Lung (tissue), 12 donors: ENCODE data around the gene FAAP20. TPM values are rescaled to one million over a fixed set of nuclear protein-coding genes. Genes with fewer than 3 reads are reported as not detected.

Experiments
- ATAC-seq: fragments of 200-7000 bp; cut with Tn5 transposase; one replicate; pipeline ENCODE4 v1.9.1; 2020; ENCODE audit warnings: moderate number of reproducible peaks; ENCODE audit not compliant: insufficient read depth, low FRiP score
- DNase-seq, 3 donors: peaks; one replicate each; pipeline ENCODE4 v3.0.0-alpha.2; 2013 to 2017
- H3K27ac ChIP-seq, 2 donors: one replicate each; pipeline ENCODE4 v1.5.1; 2013; ENCODE audit warnings: mild to moderate bottlenecking in 2 of 2, moderate library complexity in 2 of 2, control low read depth in 1 of 2, inconsistent platforms in 1 of 2, low read depth in 1 of 2, low read length in 1 of 2
- H3K27me3 ChIP-seq, 3 donors: one replicate each; pipeline ENCODE4 v1.5.1; 2013; ENCODE audit warnings: low read length in 2 of 3; ENCODE audit not compliant: control insufficient read depth in 3 of 3, insufficient read depth in 3 of 3
- H3K36me3 ChIP-seq, 4 donors: one replicate each; pipeline ENCODE4 v1.5.1; 2013; ENCODE audit warnings: low read length in 4 of 4, mild to moderate bottlenecking in 1 of 4, moderate library complexity in 1 of 4; ENCODE audit not compliant: control insufficient read depth in 4 of 4, insufficient read depth in 4 of 4
- H3K4me1 ChIP-seq, 5 donors: one replicate each; pipeline ENCODE4 v1.5.1; 2013; ENCODE audit warnings: low read length in 5 of 5, mild to moderate bottlenecking in 2 of 5, moderate library complexity in 1 of 5; ENCODE audit not compliant: control insufficient read depth in 5 of 5, insufficient read depth in 5 of 5
- H3K4me3 ChIP-seq: one replicate; pipeline ENCODE4 v1.5.1; 2013; ENCODE audit warnings: mild to moderate bottlenecking, control low read depth, moderate library complexity
- H3K9ac ChIP-seq, 2 donors: one replicate each; pipeline ENCODE4 v1.5.1; 2013; ENCODE audit warnings: low read length in 2 of 2, control low read depth in 1 of 2; ENCODE audit not compliant: insufficient read depth in 1 of 2
- H3K9me3 ChIP-seq, 4 donors: one replicate each; pipeline ENCODE4 v1.5.1; 2013; ENCODE audit warnings: low read length in 3 of 4, mild to moderate bottlenecking in 1 of 4, moderate library complexity in 1 of 4; ENCODE audit not compliant: control insufficient read depth in 4 of 4, insufficient read depth in 3 of 4
- CTCF ChIP-seq: IDR thresholded peaks from 2 replicates; pipeline ENCODE4 v1.5.1; 2012; ENCODE audit warnings: mild to moderate bottlenecking; ENCODE audit errors: control extremely low read depth, extremely low read depth
- WGBS, 2 donors: extraction: QIAGEN DNeasy Blood & Tissue Kit; methylation state at CpG; one replicate each; pipeline ENCODE4 v1.1.7; 2013; 5-methylcytosine and 5-hydroxymethylcytosine counted together
- polyA plus RNA-seq, 2 donors: library from polyadenylated mRNA; stranded (reverse); fragments of 200-250 nt; gene quantifications; one replicate each; pipeline ENCODE4 v1.2.1, GENCODE V29; 2013
- total RNA-seq, 2 donors: library from RNA; depleted of rRNA in 1 of 2; stranded (reverse); fragments of >200 nt in 1 of 2; gene quantifications; one replicate each; pipeline ENCODE4 v1.2.1, GENCODE V29; 2014 to 2021
- donor health status: control.
- donor health status: control.
- donor health status: Bipolar disorder and iron deficiency.
- donor health status: healthy.
- donor health status: DM: yes; HTN: yes; CAD: no.

Gene FAAP20
- total and polyA plus RNA-seq, 4 donors = 16.8 to 87.9 (median 68.4) TPM

- Histone ChIP-seq H3K4me1 (peaks cover 5 to 70% (median 36%) of the 10 kb centered on the region in 5 donors), H3K36me3 (no peaks in the 10 kb centered on the region), H3K9ac (no peak overlapping the region), H3K27me3 (no peaks in the 10 kb centered on the region), H3K27ac (peak overlapping the region; percentile 46 to 91), H3K9me3 (no peaks in the 10 kb centered on the region), H3K4me3 (no peak overlapping the region)
- WGBS, 2 donors = 56 to 74% methylated on average over 23 to 24 of the region's 24 CpGs
- TF ChIP-seq CTCF = no peak
- no peak for ATAC-seq
- peak; percentile 76 to 87 (median 78) for DNase-seq
Measured at GRCh38 chr1:2208309-2209239, 14.0 kb upstream of the FAAP20 start.

DNA sequence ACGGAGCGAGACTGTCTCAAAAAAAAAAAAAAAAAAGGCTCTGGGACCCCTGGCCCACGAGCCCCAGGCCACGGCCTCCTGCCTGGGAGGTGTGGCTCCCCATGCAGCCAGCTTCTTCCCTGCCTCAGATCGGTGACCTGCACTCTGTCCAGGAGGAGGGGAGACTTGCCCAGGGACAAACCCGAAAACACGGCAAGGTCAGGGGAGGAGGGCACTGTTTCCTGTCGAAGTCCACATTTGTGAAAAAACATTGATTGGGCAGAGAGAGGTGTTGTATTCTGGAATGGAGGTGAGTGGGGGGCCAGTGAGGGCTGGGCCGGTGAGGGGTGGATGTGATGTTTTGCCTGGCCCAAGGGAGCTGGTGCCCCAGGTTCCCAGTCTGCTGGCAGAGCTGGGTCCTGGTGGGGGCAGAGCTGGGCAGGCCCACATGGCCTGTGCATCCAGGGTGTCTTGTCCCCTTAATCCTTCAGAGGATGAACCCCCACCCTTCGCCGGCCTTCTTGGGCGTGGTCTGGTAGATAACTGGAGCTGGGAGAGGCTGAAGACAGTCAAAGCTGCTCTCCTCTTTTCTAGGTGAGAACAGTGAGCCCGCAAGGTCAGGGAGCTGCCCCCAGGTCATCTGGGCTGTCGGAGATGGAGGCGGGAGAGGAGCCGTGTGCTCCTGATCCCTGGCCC lies 12.4 kb upstream of the FAAP20 start:
- Histone ChIP-seq H3K27me3 (no peaks in the 10 kb centered on the region), H3K27ac (peak overlapping the region; percentile 48 to 91), H3K9me3 (no peaks in the 10 kb centered on the region), H3K4me1 (peaks cover 0 to 56% (median 25%) of the 10 kb centered on the region in 5 donors), H3K36me3 (no peaks in the 10 kb centered on the region), H3K4me3 (no peak overlapping the region), H3K9ac (no peak overlapping the region)
- no peak for DNase-seq
- no peak for ATAC-seq
- WGBS, 2 donors = 80 to 90% methylated on average over 14 to 16 of the region's 16 CpGs
- TF ChIP-seq CTCF = no peak

- ATAC-seq (peak; percentile 83), DNase-seq (peak; percentile 95 to 97 (median 97))
- no peaks in the 10 kb centered on the region for H3K27me3 ChIP-seq
- TF ChIP-seq CTCF = no peak
- H3K4me3 ChIP-seq = no peak overlapping the region
- H3K36me3 ChIP-seq = no peaks in the 10 kb centered on the region
- 12 to 13% methylated on average over 66 to 84 of the region's 84 CpGs for WGBS, 2 donors
- H3K9ac ChIP-seq = no peak overlapping the region
- H3K4me1 ChIP-seq = peaks cover 0 to 61% (median 25%) of the 10 kb centered on the region in 5 donors
- no peaks in the 10 kb centered on the region for H3K9me3 ChIP-seq
- peak overlapping the region; percentile 76 to 85 for H3K27ac ChIP-seq
Measured at GRCh38 chr1:2205191-2205952, 10.8 kb upstream of the FAAP20 start.
